ACC112 (cell line): ENCODE measurements around the gene DNAJC15.
"Not testable (repeated sequence)": the region's sequence is repeated elsewhere in the genome, so short reads cannot be mapped to it uniquely, and the experiment has no call there.

Experiments
- H2AFZ ChIP-seq: fragments of 200-600 bp; sonication (generic); one replicate; pipeline ENCODE4 v1.6.0; 2017; ENCODE audit warnings: antibody characterized with exemption, low read length; ENCODE audit not compliant: unreplicated experiment
- H3K27ac ChIP-seq: fragments of 200-600 bp; sonication (generic); 2 replicates; pipeline ENCODE4 v1.5.1; 2014; ENCODE audit warnings: low read depth, mild to moderate bottlenecking, antibody characterized with exemption, low read length, moderate library complexity
- H3K27me3 ChIP-seq: fragments of 200-600 bp; sonication (generic); 2 replicates; pipeline ENCODE4 v1.6.1; 2014; ENCODE audit warnings: mild to moderate bottlenecking, antibody characterized with exemption, low read length, moderate library complexity, mixed read lengths; ENCODE audit not compliant: insufficient read depth
- H3K36me3 ChIP-seq: fragments of 200-600 bp; sonication (generic); 2 replicates; pipeline ENCODE4 v1.6.1; 2016; ENCODE audit warnings: mild to moderate bottlenecking, antibody characterized with exemption, low read length, moderate library complexity, mixed read lengths; ENCODE audit not compliant: insufficient read depth
- H3K4me1 ChIP-seq: fragments of 200-600 bp; sonication (generic); one replicate; pipeline ENCODE4 v1.6.1; 2016; ENCODE audit warnings: low read length, mixed read lengths; ENCODE audit not compliant: insufficient read depth, unreplicated experiment, control insufficient read depth
- H3K4me3 ChIP-seq: fragments of 200-600 bp; sonication (generic); 2 replicates; pipeline ENCODE4 v1.5.1; 2014; ENCODE audit warnings: mild to moderate bottlenecking, low read depth, low read length
- H3K79me2 ChIP-seq: fragments of 200-600 bp; sonication (generic); one replicate; pipeline ENCODE4 v1.6.0; 2016; ENCODE audit warnings: low read length; ENCODE audit not compliant: control insufficient read depth, unreplicated experiment, insufficient read depth

The DNAJC15 gene

DNA sequence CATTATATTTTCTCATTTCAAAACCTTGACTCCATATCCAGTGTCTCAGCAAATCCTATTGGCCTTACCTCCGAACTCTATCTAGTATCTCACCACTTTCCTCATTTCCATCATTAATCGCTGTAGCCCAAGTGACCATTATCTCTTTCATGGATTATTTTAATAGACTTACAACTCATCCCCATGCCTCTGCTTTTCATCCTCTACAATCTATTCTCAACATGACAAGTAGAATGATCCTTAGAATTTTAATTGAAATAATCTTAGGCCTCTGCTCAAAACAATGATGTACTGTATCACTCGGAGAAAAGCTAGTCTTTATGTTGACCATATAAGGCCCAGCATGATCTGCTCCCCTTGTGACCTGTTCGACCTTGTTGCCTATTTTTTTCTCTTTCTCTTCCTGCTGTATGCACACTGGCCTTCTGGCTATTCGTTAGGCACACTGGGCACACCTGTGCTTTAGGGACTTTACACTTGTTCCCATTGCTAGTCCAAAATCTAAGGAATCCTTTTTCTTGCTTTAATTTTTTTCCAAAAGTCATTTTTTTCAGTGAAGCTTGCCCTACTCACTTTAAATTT lies 21.4 kb downstream of the DNAJC15 start:
- Histone ChIP-seq H2AFZ (no peak overlapping the region), H3K27me3 (no peaks in the 10 kb centered on the region), H3K27ac (no peak overlapping the region), H3K4me1 (peaks cover 14% of the 10 kb centered on the region), H3K4me3 (no peak overlapping the region), H3K36me3 (0 out of 2 replicates have a peak, but pooled peaks cover 3% of the 10 kb centered on the region), H3K79me2 (peaks cover 56% of the 10 kb centered on the region)

DNA sequence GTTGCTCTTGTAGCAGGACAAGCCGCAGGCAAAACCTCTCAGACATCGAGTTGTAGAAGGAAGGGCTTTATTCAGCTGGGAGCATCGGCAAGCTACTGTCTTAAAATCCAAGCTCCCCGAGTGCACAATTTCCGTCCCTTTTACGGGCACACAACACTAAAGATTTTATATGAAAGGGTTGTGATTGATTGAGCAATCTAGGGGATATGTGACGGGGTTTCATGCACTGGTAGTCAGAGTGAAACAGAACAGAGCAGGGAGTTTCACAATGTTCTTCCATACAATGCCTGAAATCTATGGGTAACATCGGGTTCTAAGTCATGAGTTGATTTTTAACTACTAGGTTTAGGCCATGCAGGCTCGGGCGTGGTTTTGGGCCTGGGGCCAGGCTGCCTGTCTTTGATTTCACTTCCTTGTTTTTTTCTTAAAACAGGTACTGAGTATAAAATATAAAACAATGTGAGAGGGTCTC lies 22.0 kb downstream of the DNAJC15 start:
- H3K27ac ChIP-seq, H3K4me3 ChIP-seq, H3K27me3 ChIP-seq, H3K36me3 ChIP-seq, H2AFZ ChIP-seq: not testable (repeated sequence)
- Histone ChIP-seq H3K4me1 (peaks cover 14% of the 10 kb centered on the region), H3K79me2 (peaks cover 52% of the 10 kb centered on the region)

DNA sequence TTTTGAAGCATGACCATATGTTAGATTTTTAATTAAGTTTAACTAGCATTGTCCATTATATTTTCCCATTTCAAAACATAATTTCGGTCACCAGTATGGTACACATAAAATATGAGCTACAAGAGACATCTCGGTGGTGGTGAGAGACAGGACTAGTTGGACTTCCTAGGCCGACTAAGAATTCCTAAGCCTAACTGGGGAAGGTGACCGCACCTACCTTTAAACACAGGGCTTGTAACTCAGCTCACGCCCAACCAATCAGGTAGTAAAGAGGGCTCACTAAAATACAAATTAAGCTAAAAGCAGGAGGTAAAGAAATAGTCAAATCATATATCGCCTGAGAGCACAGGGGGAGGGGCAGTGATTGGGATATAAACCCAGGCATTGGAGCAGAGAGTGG lies 22.9 kb downstream of the DNAJC15 start:
- Histone ChIP-seq H3K4me1 (peaks cover 14% of the 10 kb centered on the region), H3K27ac (no peak overlapping the region), H3K36me3 (no peaks in the 10 kb centered on the region), H3K79me2 (peaks cover 52% of the 10 kb centered on the region), H3K4me3 (no peak overlapping the region), H2AFZ (no peak overlapping the region), H3K27me3 (no peaks in the 10 kb centered on the region)

DNA sequence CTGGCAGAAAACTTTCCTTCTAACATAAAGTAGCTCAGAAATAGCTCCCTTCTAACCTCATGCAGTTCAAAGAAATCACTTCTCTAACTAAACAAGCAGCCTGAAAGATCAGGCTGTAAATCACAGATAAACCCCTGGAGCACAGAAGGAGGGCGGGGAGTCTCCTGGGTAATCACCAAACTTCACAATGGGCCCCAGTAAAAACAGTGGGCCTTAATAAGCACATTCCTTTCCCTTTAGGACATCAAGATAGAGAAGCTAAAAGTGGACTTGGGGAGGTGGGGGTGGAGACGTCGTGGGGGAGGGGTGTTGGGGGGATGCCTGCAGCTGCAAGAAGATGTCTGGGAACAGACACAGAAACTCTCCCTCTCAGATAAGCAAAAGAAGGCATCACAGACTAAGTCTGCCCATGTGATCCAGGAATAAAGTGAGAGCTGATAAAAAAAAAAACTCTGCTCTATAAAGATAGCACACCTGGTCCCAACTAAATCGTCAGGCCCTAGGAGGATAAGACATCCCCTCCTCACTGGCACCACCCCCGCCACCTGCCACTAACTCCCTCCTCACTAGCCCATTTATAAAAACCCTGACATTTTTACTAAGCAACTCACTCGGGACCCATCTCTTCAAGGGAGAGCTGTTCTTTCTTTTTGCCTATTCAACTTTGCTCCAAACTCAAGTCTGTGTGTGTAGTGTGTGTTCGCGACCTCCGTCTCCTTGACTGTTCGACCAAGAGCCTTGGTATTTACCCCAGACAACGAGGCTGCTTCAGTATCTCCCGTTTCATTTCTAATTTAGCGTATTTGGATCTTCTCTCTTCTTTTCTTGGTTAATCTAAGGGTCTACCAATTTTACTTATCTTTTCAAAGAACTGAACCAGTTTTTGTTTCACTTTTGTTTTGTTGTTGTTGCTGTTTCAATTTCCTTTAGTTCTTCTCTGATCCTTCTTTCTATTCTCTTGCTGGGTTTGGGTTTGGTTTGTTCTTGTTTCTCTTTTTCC lies 31.7 kb downstream of the DNAJC15 start:
- peaks cover 3% of the 10 kb centered on the region for H3K36me3 ChIP-seq
- peak overlapping the region; percentile 10 for H2AFZ ChIP-seq
- H3K79me2 ChIP-seq = peaks cover 68% of the 10 kb centered on the region
- H3K27me3 ChIP-seq = no peaks in the 10 kb centered on the region
- peak overlapping the region; percentile 96 for H3K27ac ChIP-seq
- H3K4me1 ChIP-seq = peaks cover 40% of the 10 kb centered on the region
- peak overlapping the region; percentile 84 for H3K4me3 ChIP-seq

DNA sequence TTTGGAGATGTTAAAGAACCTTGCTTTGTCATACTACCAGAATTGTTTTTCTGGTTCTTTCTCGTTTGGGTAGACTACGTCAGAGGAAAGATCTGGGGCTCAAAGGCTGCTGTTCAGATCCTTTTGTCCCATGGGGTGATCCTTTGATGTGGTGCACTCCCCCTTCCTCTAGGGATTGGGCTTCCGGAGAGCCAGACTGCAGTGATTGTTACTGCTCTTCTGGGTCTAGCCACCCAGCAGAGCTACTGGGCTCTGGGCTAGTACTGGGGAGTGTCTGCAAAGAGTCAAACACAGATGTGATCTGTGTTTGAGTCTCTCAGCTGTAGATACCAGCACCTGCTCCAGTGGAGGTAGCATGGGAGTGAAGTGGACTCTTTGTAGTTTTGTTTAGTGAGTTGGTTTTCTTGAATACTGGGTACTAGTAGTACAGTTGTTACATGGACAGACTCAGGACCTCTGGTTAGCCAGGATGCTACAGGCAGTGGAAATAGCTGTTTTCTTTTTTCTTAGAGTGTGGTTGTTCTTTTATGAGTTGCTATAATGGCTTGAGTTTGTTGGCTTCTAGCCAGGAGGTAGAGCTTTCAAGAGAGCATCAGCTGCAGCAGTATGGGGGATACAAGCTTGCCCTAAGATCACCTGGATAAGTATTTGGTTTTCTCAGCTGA lies 34.4 kb downstream of the DNAJC15 start:
- Histone ChIP-seq H3K79me2 (peaks cover 65% of the 10 kb centered on the region), H3K36me3 (peaks cover 8% of the 10 kb centered on the region), H3K4me1 (peaks cover 40% of the 10 kb centered on the region), H3K27ac (peak overlapping the region; percentile 21), H2AFZ (no peak overlapping the region), H3K4me3 (peak overlapping the region; percentile 47), H3K27me3 (no peaks in the 10 kb centered on the region)

DNA sequence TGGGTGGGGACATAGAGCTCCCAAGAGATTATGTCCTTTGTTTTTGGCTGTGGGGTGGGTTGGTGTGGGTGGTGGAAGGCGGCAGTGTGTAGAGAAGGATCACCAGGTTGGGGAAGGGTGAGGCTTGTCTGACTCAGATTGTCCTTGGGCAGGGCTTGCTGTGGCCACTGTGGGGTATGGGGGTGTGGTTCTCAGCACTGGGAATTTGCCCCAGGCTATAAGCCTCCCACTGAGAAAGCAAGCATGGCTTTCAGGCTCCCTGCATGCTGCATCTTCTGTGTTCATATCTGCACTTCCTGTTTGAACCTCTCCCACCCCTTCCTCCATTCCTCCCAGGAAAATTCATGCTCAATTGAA lies 34.9 kb downstream of the DNAJC15 start:
- Histone ChIP-seq H2AFZ (no peak overlapping the region), H3K27ac (peak overlapping the region; percentile 26), H3K4me1 (peaks cover 39% of the 10 kb centered on the region), H3K27me3 (no peaks in the 10 kb centered on the region), H3K79me2 (peaks cover 60% of the 10 kb centered on the region), H3K36me3 (peaks cover 8% of the 10 kb centered on the region), H3K4me3 (peak overlapping the region; percentile 47)

DNA sequence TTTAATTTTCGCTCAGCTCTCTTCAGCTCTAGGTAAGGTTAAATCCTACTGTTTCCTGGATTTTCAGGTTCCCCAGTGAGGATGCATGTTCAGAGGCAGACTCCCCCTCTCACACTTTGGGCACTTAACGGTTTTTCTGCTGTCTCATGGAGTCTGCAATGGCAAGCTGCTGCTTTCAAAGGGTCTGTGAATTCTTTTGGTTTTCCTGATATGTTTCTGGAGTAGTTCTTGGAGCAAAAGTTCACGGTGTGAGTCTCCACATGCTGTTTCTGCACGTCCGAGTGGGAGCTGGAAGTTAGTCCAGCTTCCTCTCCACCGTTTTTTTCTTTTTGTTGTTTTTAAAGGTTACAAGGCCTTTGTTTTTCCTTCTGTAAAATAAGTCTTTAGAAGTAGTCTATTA lies 35.4 kb downstream of the DNAJC15 start:
- no peaks in the 10 kb centered on the region for H3K27me3 ChIP-seq
- H3K27ac ChIP-seq = peak overlapping the region; percentile 26; the same call in 1 of the 2 replicates
- peak overlapping the region; percentile 38 for H3K4me3 ChIP-seq
- peaks cover 57% of the 10 kb centered on the region for H3K79me2 ChIP-seq
- peaks cover 34% of the 10 kb centered on the region for H3K4me1 ChIP-seq
- peaks cover 8% of the 10 kb centered on the region for H3K36me3 ChIP-seq
- H2AFZ ChIP-seq = no peak overlapping the region

DNA sequence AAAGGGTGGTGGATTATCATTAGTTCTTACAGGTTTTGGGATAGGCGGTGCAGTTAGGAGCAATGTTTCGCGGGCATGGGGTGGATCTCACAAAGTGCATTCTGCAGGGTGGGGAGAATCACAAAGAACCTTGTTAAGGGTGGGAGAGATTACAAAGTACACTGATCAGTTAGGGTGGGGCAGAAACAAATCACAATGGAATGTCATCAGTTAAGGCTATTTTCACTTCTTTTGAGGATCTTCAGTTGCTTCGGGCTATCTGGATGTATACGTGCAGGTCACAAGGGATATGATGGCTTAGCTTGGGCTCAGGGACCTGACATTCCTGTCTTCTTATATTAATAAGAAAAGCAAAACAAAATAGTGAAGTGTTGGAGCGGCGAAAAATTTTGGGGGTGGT lies 36.4 kb downstream of the DNAJC15 start:
- H3K27me3 ChIP-seq, H3K36me3 ChIP-seq, H3K4me3 ChIP-seq, H2AFZ ChIP-seq, H3K27ac ChIP-seq: not testable (repeated sequence)
- Histone ChIP-seq H3K4me1 (peaks cover 32% of the 10 kb centered on the region), H3K79me2 (peaks cover 56% of the 10 kb centered on the region)

DNA sequence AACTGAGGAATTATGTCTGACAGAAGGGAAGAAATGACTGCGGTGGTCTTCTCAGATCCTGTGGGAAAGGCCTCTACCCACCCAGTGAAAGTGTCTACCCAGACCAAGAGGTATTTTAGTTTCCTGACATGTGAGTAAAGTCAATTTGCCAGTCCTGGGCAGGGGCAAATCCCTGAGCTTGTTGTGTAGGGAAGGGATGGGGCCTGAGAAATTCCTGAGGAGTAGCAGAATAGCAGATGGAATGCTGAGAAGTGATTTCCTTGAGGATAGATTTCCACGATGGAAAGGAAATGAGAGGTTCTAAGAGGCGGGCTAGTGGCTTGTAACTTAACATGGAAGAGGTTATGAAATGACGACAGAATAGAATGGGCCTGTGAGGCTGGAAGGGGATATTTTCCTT lies 37.4 kb downstream of the DNAJC15 start:
- not testable (repeated sequence) for H3K4me3 ChIP-seq, H3K36me3 ChIP-seq, H2AFZ ChIP-seq, H3K27ac ChIP-seq, H3K27me3 ChIP-seq
- H3K79me2 ChIP-seq = peaks cover 56% of the 10 kb centered on the region
- H3K4me1 ChIP-seq = peaks cover 32% of the 10 kb centered on the region

DNA sequence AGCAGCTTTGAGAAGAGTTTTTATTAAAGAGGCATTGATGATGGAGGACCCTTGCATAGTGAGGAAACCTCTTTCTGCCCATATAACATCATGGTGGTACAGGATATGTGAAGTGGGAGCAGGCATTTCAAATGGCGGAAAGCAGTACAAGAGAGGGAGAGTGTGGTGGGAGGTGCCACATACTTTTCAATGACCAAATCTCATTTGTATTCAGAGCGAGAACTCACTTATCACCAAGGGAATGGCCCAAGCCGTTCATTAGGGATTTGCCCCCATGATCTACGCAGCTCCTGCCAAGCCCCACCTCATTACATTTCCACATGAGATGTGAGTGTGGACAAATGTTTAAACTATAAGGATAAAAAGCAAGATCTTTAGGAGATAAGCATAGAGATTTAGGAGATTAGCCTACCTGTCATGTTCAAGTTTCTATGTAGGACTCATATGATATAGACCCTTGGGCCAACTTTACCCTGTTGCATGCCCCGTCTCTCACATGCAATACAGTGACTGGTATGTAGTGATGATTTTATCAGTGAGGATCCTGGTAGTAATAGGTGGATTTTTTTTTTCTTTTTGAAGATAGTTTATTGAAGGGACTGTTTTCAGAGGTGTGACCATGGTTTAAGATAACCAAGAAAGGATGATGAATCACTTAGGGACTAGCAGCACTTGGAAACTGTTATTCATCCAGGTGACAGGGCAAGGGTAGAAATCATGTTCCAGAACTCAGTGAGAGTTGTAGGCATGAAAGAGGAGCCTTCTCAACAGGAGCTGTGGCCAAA lies 38.3 kb downstream of the DNAJC15 start:
- Histone ChIP-seq H3K79me2 (peaks cover 49% of the 10 kb centered on the region), H3K27me3 (no peaks in the 10 kb centered on the region), H2AFZ (no peak overlapping the region), H3K36me3 (peaks cover 13% of the 10 kb centered on the region), H3K4me3 (no peak overlapping the region), H3K4me1 (peaks cover 26% of the 10 kb centered on the region), H3K27ac (no peak overlapping the region)
